HepG2 (cell line): Measurements from ENCODE around the gene ODC1. TPM values are rescaled to one million over a fixed set of nuclear protein-coding genes. Genes with fewer than 3 reads are reported as not detected.

Experiments
- DMAP1 ChIP-seq: IDR thresholded peaks from 2 replicates; pipeline ENCODE4 v1.6.1; 2016
- DPF2 ChIP-seq: sonication (generic); formaldehyde crosslinking; IDR thresholded peaks from 2 replicates; pipeline ENCODE4 v1.4.0; 2020; ENCODE audit warnings: mild to moderate bottlenecking, low read depth, missing genetic modification reagents, borderline replicate concordance
- FOXP1 ChIP-seq, 2 experiments: fragments of 450-650 bp in 1 of 2; IDR thresholded peaks; 2 replicates each; pipeline ENCODE4 v1.6.1; 2017 to 2018; ENCODE audit warnings: antibody characterized with exemption in 1 of 2
- IKZF1 ChIP-seq: fragments of 450-650 bp; IDR thresholded peaks from 2 replicates; pipeline ENCODE4 v1.7.1; 2016
- IRF2 ChIP-seq: IDR thresholded peaks from 2 replicates; pipeline ENCODE4 v1.6.1; 2018; ENCODE audit warnings: missing genetic modification reagents, missing compliant biosample characterization
- ISX ChIP-seq: sonication (generic); formaldehyde crosslinking; conservative IDR thresholded peaks from 2 replicates; pipeline ENCODE4 v1.5.0; 2020; ENCODE audit warnings: missing genetic modification reagents
- MED1 ChIP-seq: sonication (generic); formaldehyde crosslinking; IDR thresholded peaks from 2 replicates; pipeline ENCODE4 v1.4.0; 2020; ENCODE audit warnings: missing genetic modification reagents
- MEIS1 ChIP-seq: sonication (generic); formaldehyde crosslinking; IDR thresholded peaks from 2 replicates; pipeline ENCODE4 v1.9.0; 2021; ENCODE audit warnings: mild to moderate bottlenecking, missing genetic modification reagents, moderate library complexity, borderline replicate concordance
- PBX2 ChIP-seq: IDR thresholded peaks from 2 replicates; pipeline ENCODE4 v1.6.1; 2016; ENCODE audit warnings: control low read depth
- RARA ChIP-seq: IDR thresholded peaks from 2 replicates; pipeline ENCODE4 v1.6.1; 2016; ENCODE audit warnings: missing genetic modification reagents, missing compliant biosample characterization
- RELA ChIP-seq: sonication (generic); formaldehyde crosslinking; IDR thresholded peaks from 2 replicates; pipeline ENCODE4 v1.4.0; 2020; ENCODE audit warnings: missing genetic modification reagents
- RXRA ChIP-seq: sonication (generic); formaldehyde crosslinking; IDR thresholded peaks from 2 replicates; pipeline ENCODE4 v1.5.1; 2020; ENCODE audit warnings: missing genetic modification reagents
- SP140L ChIP-seq: sonication (generic); formaldehyde crosslinking; IDR thresholded peaks from 2 replicates; pipeline ENCODE4 v1.4.0; 2020; ENCODE audit warnings: missing genetic modification reagents, borderline replicate concordance
- TBX2 ChIP-seq: sonication (generic); formaldehyde crosslinking; IDR thresholded peaks from 2 replicates; pipeline ENCODE4 v1.5.0; 2020; ENCODE audit warnings: missing genetic modification reagents, mild to moderate bottlenecking, borderline replicate concordance
- TFDP2 ChIP-seq: sonication (generic); formaldehyde crosslinking; IDR thresholded peaks from 2 replicates; pipeline ENCODE4 v1.4.0; 2020; ENCODE audit warnings: missing genetic modification reagents
- THAP9 ChIP-seq: sonication (generic); formaldehyde crosslinking; IDR thresholded peaks from 2 replicates; pipeline ENCODE4; 2020; ENCODE audit warnings: missing genetic modification reagents, mild to moderate bottlenecking, borderline replicate concordance
- ZNF275 ChIP-seq: sonication (generic); formaldehyde crosslinking; IDR thresholded peaks from 2 replicates; pipeline ENCODE4 v1.8.0; 2022; ENCODE audit warnings: missing genetic modification reagents, mild to moderate bottlenecking, inconsistent platforms, borderline replicate concordance
- ZNF276 ChIP-seq: sonication (generic); formaldehyde crosslinking; IDR thresholded peaks from 2 replicates; pipeline ENCODE4 v1.4.0; 2020; ENCODE audit warnings: mild to moderate bottlenecking, low read depth, missing genetic modification reagents
- ZNF331 ChIP-seq: sonication (generic); formaldehyde crosslinking; IDR thresholded peaks from 2 replicates; pipeline ENCODE4 v1.4.0; 2020; ENCODE audit warnings: missing genetic modification reagents
- ZNF343 ChIP-seq: sonication (generic); formaldehyde crosslinking; IDR thresholded peaks from 2 replicates; pipeline ENCODE4 v1.4.0; 2020; ENCODE audit warnings: mild to moderate bottlenecking, missing genetic modification reagents
- ZNF672 ChIP-seq: sonication (generic); formaldehyde crosslinking; IDR thresholded peaks from 2 replicates; pipeline ENCODE4 v1.8.1; 2022; ENCODE audit warnings: missing genetic modification reagents
- ZNF850 ChIP-seq: sonication (generic); formaldehyde crosslinking; conservative IDR thresholded peaks from 2 replicates; pipeline ENCODE4 v1.9.0; 2021; ENCODE audit warnings: mild to moderate bottlenecking, missing genetic modification reagents
- polyA plus RNA-seq, 8 experiments: library from polyadenylated mRNA; depleted of rRNA in 3 of 8; stranded (reverse) in 7 of 8; unstranded in 1 of 8; fragments of >200 nt; fragmentation: Illumina TruSeq in 4 of 8; extraction: Trizol in 4 of 8; gene quantifications; 2 replicates each; pipeline versions ENCODE4 v1.2.1 to v1.2.3, GENCODE V29; 2011 to 2016; ENCODE audit warnings: low read depth in 4 of 8, missing spikeins in 1 of 8, mixed read lengths in 1 of 8; ENCODE audit not compliant: insufficient read depth in 1 of 8
- total RNA-seq, 5 experiments: library from RNA; depleted of rRNA; stranded (reverse); fragments of >200 nt; fragmentation: Illumina TruSeq; extraction: Trizol; gene quantifications; 2 replicates each; pipeline ENCODE4 v1.2.3, GENCODE V29; 2016; ENCODE audit warnings: low read depth in 1 of 5

ODC1 gene
- total and polyA plus RNA-seq, 2 of the 13 experiments (the other 11 are each of a cell fraction or from before 2014, with no cell fraction given) = 142 to 371 TPM

GRCh38 chr2:10407841-10408648 lies 40.1 kb downstream of the ODC1 start (continued):
- TF ChIP-seq ZNF850 (CRISPR knock-in tag) (no peak), THAP9 (no peak), RARA (CRISPR knock-in tag) (peak; percentile 72), ZNF343 (CRISPR knock-in tag) (peak; percentile 66; the same call in 1 of the 2 replicates), DPF2 (CRISPR knock-in tag) (peak; percentile 33; the same call in 1 of the 2 replicates), SP140L (no peak), ZNF275 (no peak), ZNF331 (0 out of 2 replicates have a peak, but pooled peaks have one; percentile 41), MEIS1 (CRISPR knock-in tag) (peak; percentile 68; the same call in 1 of the 2 replicates), ISX (CRISPR knock-in tag) (no peak), IKZF1 (no peak), MED1 (CRISPR knock-in tag) (peak; percentile 59), FOXP1 (IDR thresholded peaks at IDR 0.05) (no peak), FOXP1 (CRISPR knock-in tag; IDR thresholded peaks at IDR 0.05) (0 out of 2 replicates have a peak, but pooled peaks have one; percentile 7), TFDP2 (CRISPR knock-in tag) (no peak), ZNF672 (CRISPR knock-in tag) (no peak), ZNF276 (CRISPR knock-in tag) (0 out of 2 replicates have a peak, but pooled peaks have one; percentile 59), RELA (0 out of 2 replicates have a peak, but pooled peaks have one; percentile 62), IRF2 (CRISPR knock-in tag) (no peak), RXRA (peak; percentile 81; the same call in 1 of the 2 replicates), TBX2 (CRISPR knock-in tag) (peak; percentile 85), DMAP1 (no peak), PBX2 (peak; percentile 67; the same call in 1 of the 2 replicates)
